Stimulated activated CD4-positive, alpha-beta T cell treated with anti-CD3 and anti-CD28 coated beads, Interleukin-2, amount 100 ng/mL, for 48 hours (primary cell): Measurements from ENCODE around the gene CAMTA1.

Experiments used
- DNase-seq, 2 donors: peaks; one replicate each; pipeline ENCODE4 v3.0.0-alpha.2; 2020

Gene CAMTA1

DNA sequence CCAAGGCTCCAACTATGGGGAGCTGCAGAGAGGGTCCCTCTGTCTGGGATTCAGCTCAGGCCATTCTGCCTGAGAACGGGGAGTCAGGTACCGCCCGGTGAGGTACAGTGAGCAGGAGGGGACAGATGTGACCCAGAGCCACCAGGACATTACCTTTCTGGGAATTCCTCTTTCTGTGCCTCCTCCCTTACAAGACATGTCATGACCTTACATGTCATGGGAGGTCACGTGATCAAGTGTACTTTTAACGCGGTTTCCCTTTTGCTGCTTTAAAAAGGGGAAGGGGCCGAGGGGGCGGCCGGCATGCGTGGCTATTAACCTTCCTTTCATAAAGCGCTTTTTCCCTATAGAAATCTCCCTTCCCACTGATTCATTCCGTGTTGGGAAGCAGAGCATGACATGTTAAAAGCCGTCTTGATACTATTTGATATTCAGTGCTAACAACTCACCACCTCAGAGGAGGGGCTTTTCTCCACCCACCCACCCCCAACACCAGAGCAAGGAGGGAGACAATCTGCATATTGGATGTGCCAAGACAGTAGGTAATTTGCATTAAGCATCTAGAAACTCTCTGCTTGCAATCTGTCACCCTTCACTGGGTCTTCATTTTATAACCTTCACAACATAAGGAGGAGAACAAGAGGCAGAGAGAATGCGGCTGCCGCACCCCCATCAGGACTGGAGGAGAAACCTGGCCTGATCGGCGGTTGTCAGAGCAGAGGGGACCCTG is 872.2 kb downstream of the CAMTA1 start:
- DNase-seq = no peak

DNA sequence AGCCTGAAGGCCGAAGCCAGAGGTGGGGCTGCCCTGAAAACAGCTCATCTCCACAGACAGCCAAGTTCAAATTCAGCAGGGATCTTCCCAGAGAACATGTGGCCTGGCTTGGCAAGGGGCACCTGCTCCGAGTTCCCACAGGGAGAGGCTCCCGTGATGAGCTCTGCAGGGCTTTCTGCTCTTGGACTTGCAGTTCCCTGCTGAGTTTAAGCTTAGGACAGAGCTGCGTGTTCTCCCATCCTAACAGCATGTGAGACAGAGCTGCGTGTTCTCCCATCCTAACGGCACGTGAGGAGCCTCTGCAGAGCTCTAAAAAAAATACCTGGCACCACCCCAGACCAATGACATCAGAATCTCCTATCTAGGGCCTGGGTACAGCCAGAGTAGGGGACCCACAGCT is 872.8 kb downstream of the CAMTA1 start:
- no peak for DNase-seq

- DNase-seq = no peak
These were observed 874.3 kb downstream of the CAMTA1 start for GRCh38 chr1:7659514-7659913.

DNA sequence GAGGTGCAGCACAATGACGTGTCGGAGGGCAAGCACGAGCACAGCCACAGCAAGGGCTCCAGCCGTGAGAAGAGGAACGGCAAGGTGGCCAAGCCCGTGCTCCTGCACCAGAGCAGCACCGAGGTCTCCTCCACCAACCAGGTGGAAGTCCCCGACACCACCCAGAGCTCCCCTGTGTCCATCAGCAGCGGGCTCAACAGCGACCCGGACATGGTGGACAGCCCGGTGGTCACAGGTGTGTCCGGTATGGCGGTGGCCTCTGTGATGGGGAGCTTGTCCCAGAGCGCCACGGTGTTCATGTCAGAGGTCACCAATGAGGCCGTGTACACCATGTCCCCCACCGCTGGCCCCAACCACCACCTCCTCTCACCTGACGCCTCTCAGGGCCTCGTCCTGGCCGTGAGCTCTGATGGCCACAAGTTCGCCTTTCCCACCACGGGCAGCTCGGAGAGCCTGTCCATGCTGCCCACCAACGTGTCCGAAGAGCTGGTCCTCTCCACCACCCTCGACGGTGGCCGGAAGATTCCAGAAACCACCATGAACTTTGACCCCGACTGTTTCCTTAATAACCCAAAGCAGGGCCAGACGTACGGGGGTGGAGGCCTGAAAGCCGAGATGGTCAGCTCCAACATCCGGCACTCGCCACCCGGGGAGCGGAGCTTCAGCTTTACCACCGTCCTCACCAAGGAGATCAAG is 878.3 kb downstream of the CAMTA1 start:
- no peak for DNase-seq

DNA sequence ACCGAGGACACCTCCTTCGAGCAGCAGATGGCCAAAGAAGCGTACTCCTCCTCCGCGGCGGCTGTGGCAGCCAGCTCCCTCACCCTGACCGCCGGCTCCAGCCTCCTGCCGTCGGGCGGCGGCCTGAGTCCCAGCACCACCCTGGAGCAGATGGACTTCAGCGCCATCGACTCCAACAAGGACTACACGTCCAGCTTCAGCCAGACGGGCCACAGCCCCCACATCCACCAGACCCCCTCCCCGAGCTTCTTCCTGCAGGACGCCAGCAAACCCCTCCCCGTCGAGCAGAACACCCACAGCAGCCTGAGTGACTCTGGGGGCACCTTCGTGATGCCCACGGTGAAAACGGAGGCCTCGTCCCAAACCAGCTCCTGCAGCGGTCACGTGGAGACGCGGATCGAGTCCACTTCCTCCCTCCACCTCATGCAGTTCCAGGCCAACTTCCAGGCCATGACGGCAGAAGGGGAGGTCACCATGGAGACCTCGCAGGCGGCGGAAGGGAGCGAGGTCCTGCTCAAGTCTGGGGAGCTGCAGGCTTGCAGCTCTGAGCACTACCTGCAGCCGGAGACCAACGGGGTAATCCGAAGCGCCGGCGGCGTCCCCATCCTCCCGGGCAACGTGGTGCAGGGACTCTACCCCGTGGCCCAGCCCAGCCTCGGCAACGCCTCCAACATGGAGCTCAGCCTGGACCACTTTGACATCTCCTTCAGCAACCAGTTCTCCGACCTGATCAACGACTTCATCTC is 879.1 kb downstream of the CAMTA1 start:
- no peak for DNase-seq

DNA sequence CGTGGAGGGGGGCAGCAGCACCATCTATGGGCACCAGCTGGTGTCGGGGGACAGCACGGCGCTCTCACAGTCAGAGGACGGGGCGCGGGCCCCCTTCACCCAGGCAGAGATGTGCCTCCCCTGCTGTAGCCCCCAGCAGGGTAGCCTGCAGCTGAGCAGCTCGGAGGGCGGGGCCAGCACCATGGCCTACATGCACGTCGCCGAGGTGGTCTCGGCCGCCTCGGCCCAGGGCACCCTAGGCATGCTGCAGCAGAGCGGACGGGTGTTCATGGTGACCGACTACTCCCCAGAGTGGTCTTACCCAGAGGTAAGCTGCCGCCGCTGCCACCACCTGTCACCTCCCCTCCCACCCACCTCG is 879.6 kb downstream of the CAMTA1 start:
- no peak for DNase-seq

GRCh38 chr1:7666249-7666648 is 881.0 kb downstream of the CAMTA1 start:
- no peak for DNase-seq

DNA sequence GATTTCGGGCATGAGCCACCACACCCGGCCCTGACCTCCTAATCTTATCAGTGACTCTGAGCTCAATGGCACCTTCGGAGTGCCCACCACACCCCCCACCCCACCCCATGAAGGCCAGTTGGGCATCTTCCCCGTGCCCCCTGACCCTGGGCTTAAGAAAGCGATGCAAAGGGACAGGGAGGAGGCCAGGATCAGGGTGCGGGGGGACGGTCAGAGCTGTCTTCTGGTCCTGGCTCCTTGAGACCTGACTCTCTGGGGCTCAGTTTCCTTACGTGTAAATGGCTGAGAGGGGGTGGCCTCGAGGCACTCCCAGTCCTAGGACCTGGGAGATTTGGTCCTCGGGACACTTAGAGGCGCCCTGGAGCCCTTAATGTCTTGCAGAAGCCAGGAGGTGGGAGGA is 881.9 kb downstream of the CAMTA1 start:
- DNase-seq = no peak

DNA sequence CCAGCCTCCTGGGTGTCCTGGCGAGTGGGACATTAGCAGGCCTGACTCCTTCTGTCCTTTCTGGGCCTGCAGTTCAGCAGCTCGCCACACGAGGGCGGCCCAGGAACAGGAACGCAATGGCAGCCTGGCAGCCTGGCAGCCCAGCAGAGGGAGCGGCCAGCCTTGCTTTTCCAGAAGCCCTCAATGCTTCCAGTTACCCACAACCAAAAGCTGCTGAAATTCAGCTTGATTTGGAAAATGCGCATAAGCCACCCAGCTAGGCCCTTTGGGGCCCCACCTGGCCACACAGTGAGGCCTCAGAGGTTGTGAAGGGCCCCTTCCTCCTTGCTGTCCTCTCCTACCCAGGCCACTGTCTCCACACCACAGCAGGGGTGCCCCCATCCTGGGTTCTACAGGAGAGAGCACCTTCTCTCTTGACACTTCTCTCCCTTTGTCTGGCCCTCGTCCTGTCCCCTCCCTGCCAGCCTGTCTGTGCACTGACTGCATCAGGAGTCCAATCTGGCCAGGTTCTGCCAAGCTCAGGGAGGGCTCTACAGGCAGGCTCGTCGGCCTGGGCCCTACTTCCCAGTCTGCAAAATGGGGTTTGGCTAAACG is 882.5 kb downstream of the CAMTA1 start:
- DNase-seq = peak; percentile 91 to 92

- peak; percentile 34 to 55 for DNase-seq
These were observed 884.5 kb downstream of the CAMTA1 start for GRCh38 chr1:7669559-7670311.

- no peak for DNase-seq
These were observed 885.3 kb downstream of the CAMTA1 start for GRCh38 chr1:7670334-7671145.

DNA sequence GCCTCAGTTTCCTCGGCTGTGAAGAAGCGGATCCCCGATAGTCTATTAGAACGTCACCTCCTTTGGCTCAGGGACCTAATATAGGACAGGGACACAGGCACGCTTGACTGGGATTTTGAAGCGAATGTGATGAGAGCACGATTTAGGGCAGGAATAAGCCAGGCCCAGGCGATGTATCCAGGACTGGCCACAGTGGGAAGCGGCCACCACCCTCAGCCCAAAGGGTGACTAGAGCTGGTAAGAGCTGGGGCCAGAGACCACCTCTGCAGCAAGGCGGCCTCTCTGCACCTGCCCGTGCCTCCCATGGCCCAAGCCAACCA is 885.9 kb downstream of the CAMTA1 start:
- no peak for DNase-seq

- DNase-seq = no peak
These were observed 886.4 kb downstream of the CAMTA1 start for GRCh38 chr1:7671676-7672075.

DNA sequence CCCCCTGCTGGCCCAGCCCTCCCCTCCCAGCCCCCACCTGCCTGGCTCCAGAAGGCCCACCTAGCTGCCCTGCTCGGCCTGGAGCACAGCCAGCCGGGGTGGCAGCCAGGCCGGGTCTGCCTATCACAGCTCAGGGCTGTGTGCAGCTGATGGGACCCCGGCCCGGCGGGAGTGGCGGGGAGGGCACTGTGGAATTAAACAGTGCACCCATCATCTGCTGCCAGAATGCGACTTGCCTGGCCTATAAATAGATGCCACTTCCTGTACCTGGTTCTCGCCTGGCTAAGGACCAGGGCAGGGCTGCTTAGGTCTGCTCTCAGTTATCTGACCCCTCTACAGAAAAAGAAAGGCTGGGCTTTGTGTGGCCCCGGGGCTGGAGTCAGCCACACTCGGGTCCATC is 887.6 kb downstream of the CAMTA1 start:
- DNase-seq = no peak

DNA sequence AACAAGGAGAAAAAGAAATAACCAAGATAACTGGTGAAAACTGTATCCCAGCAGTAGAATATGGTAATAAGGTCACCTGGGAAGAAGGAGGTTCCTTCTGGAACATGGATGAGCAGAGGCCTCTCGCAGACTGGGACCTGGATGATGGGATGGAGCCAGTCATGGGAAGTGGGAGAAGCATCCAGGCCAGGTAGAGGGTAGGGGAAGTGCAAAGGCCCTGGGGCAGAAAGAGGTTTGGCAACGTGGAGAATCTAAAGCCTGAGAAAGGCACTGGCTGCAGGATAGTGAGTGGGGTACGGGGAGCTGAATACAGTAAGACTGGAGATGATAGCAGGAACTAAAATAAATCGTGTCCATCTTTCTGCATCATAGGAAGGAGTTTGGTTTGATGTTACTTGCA is 889.7 kb downstream of the CAMTA1 start:
- no peak for DNase-seq

- no peak for DNase-seq
These were observed 890.4 kb downstream of the CAMTA1 start for GRCh38 chr1:7675431-7676273.

- DNase-seq = no peak
These were observed 891.2 kb downstream of the CAMTA1 start for GRCh38 chr1:7676274-7676945.

- DNase-seq = no peak
These were observed 891.9 kb downstream of the CAMTA1 start for GRCh38 chr1:7677111-7677510.

DNA sequence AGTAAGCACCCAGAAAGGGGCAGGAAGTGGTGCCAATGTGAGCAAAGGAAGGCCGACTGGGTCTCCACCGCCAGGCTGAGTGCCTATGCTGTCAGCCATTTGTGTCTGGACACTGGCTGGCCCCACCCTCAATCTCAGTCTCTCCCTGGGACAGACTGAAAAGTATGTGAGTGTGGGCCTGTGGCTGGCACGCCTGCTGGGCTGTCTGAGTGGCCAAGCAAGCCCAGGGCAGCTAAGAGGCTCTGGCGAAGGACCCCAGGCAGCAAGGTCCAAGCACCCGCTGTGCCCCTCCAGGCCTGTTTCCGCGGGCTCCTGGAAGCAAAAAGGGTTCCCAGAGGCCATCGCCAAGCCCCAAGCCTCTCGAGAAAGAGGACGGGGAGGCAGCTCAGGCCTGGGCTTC is 892.6 kb downstream of the CAMTA1 start:
- no peak for DNase-seq

DNA sequence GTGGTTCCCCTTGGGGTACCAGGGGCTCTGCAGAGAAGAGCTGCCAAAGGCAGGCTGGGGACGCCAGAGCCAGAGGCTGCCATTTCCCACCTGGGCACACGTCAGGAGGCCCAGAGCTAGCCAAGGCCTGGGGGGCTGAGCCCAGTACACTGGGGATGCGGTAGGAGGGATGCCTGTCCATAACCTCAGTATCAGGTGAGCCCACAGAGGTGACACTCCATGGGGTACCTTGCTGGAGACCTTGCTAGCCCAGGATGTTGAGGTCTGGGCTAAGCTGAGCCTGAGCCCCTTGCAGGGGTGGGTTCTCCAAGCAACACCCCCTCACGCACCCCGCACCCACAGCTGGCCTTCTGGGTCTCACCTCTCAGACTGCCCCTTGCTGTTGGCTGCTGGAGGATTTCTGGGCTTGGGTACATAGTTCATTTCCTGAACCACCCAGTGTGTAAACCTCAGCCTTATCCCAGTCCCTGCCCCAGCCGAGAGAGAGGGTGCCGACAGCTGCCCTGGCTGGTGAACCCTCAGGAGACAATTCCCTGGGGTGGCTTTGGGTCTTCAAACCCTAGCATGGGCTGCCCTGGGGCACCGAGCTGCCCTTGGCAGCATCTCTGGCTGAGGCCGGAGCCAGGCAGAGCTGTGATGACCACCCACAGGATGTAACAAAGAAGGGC is 893.4 kb downstream of the CAMTA1 start:
- DNase-seq = no peak
